ENCODE data around the gene WNT7A. TPM values are rescaled to one million over a fixed set of nuclear protein-coding genes. Genes with fewer than 3 reads are reported as not detected.

WNT7A gene
- total RNA-seq, 1 experiment from 2014 or later: not detected

DNA sequence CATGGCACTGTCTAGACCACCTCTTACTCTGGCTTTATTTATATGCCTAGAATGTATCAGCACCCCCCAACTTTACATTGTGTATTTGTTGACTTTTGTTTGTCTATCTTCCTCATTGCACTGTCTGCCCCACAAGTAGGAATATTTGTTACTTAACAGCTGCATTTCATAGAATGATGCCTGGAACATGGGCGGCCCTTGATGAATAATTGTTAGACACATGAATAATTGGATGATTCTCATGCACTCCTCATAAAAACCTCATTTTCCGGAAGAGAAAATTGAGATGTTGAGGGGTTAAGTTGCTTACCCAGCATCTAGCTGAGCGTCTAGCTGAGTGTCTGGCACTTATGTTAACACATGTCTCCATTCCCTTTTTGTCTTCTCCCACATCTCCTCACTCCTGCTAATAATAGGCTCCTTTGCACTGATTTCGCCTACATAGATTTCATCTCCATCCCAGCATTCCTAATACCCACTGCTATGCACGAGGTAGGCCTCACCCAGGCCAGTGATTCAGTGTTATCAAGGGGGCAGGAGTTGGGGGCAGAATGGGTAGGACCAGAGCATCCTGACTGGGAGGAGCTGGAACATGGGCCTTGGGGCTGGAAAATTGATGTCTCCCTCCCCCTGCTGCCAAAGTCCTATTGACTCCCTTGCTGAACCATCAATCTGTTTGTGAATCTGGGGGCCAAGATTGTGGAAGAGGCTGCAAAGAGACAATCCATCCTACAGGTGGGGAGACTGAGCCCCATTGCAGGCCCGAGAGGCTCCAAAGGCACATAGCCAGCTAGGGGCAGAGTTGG, 7.8 kb upstream of the WNT7A start:
- H3K36me3 Mint-ChIP-seq (ENCODE audit: insufficient read depth in 1 of 3, low read depth in 3 of 3): no peaks in the 10 kb centered on the region
- Histone ChIP-seq H3K4me1 (ENCODE audit: insufficient read depth, low read length) (no peaks in the 10 kb centered on the region), H3K4ac (ENCODE audit: low read depth, low read length) (no peak overlapping the region), H3K79me1 (ENCODE audit: insufficient read depth, low read depth, low read length, poor library complexity, severe bottlenecking) (no peaks in the 10 kb centered on the region), H2AFZ (ENCODE audit: low read length) (no peak overlapping the region), H3K27me3 (ENCODE audit: insufficient read depth, low read length) (no peaks in the 10 kb centered on the region; the same call in 1 of the 2 replicates), H4K5ac (ENCODE audit: insufficient read length, low read depth, low read length) (no peak overlapping the region), H3K9ac (ENCODE audit: extremely low read depth, insufficient read length, low read length) (no peak overlapping the region), H4K20me1 (ENCODE audit: control insufficient read depth, insufficient read depth, insufficient read length) (no peaks in the 10 kb centered on the region), H4K91ac (ENCODE audit: insufficient read length, low read depth, low read length) (no peak overlapping the region), H3K14ac (ENCODE audit: insufficient read depth, low read length) (no peak overlapping the region), H3K27ac (ENCODE audit: insufficient read length, low read depth, low read length) (no peak overlapping the region), H3K23me2 (ENCODE audit: insufficient read length, low read depth, low read length, poor library complexity, severe bottlenecking) (no peaks in the 10 kb centered on the region), H4K8ac (replicated peaks; ENCODE audit: insufficient read length, low read depth, low read length) (no peak overlapping the region), H3K9me3 (ENCODE audit: control insufficient read depth, low read depth, low read length) (no peaks in the 10 kb centered on the region), H3K18ac (ENCODE audit: insufficient read length, low read depth, low read length) (no peak overlapping the region), H3K23ac (ENCODE audit: insufficient read length, low read depth, low read length) (no peak overlapping the region), H3K79me2 (ENCODE audit: insufficient read depth, low read length) (no peaks in the 10 kb centered on the region), H2BK120ac (ENCODE audit: low read depth, low read length, poor library complexity, severe bottlenecking) (no peak overlapping the region), H3T11ph (ENCODE audit: low read length) (no peak overlapping the region), H3K4me2 (ENCODE audit: insufficient read depth, insufficient read length, low read length) (no peak overlapping the region), H2AK5ac (ENCODE audit: insufficient read length, low read length) (no peak overlapping the region), H2BK20ac (ENCODE audit: low read depth, low read length, poor library complexity, severe bottlenecking) (no peak overlapping the region), H2BK12ac (ENCODE audit: insufficient read length, low read depth, low read length) (no peak overlapping the region), H3K56ac (ENCODE audit: insufficient read length, low read depth, low read length) (no peak overlapping the region), H2BK5ac (ENCODE audit: insufficient read length, low read length) (no peak overlapping the region), H2BK15ac (ENCODE audit: low read depth, low read length) (no peak overlapping the region)
- peaks cover 69% of the 10 kb centered on the region for H3K27me3 Mint-ChIP-seq (ENCODE audit: low read depth)
- no peak overlapping the region for H3K27ac Mint-ChIP-seq
- DNase-seq: no peak
- WGBS (ENCODE audit: extremely low coverage, insufficient read length, low lambda C conversion rate): no CpG with 5 or more reads among the region's 6 CpGs
- H3K9me3 Mint-ChIP-seq: no peaks in the 10 kb centered on the region
- TF ChIP-seq, protein P1, sequence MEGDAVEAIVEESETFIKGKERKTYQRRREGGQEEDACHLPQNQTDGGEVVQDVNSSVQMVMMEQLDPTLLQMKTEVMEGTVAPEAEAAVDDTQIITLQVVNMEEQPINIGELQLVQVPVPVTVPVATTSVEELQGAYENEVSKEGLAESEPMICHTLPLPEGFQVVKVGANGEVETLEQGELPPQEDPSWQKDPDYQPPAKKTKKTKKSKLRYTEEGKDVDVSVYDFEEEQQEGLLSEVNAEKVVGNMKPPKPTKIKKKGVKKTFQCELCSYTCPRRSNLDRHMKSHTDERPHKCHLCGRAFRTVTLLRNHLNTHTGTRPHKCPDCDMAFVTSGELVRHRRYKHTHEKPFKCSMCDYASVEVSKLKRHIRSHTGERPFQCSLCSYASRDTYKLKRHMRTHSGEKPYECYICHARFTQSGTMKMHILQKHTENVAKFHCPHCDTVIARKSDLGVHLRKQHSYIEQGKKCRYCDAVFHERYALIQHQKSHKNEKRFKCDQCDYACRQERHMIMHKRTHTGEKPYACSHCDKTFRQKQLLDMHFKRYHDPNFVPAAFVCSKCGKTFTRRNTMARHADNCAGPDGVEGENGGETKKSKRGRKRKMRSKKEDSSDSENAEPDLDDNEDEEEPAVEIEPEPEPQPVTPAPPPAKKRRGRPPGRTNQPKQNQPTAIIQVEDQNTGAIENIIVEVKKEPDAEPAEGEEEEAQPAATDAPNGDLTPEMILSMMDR (conservative IDR thresholded peaks at IDR 0.05): no peak
- H3K4me1 Mint-ChIP-seq: no peaks in the 10 kb centered on the region
- no peak overlapping the region for H3K4me3 Mint-ChIP-seq

Data from H9 (cell line).